GM18858 (cell line): Measurements from ENCODE around the gene ENKUR.
A peak's percentile ranks its signal among the peaks of the same experiment; 100 is the strongest.

ENCODE experiments used
- ATAC-seq: cut with Tn5 transposase; IDR thresholded peaks from one replicate; pipeline ENCODE4 v1.9.1; 2021; ENCODE audit not compliant: unreplicated experiment

Gene ENKUR

GRCh38 chr10:25015828-25016375, at the start of gene ENKUR:
Gene ENKUR, minus strand, starts transcription at chr10:25016158. Its CDS starts 222 bp downstream, at chr10:25015936.
- peak; percentile 46 for ATAC-seq

- no peak for ATAC-seq
Measured at GRCh38 chr10:25064401-25064800, 48.4 kb upstream of the ENKUR start.

GRCh38 chr10:25063644-25064043, 47.7 kb upstream of the ENKUR start:
- no peak for ATAC-seq

- no peak for ATAC-seq
Measured at GRCh38 chr10:25063157-25063556, 47.2 kb upstream of the ENKUR start.

- no peak for ATAC-seq
Measured at GRCh38 chr10:25061711-25062449, 45.9 kb upstream of the ENKUR start.

- ATAC-seq = no peak
Measured at GRCh38 chr10:25061125-25061524, 45.2 kb upstream of the ENKUR start.

- ATAC-seq = no peak
Measured at GRCh38 chr10:25059990-25060389, 44.0 kb upstream of the ENKUR start.

- ATAC-seq = no peak
Measured at GRCh38 chr10:25057886-25058285, 41.9 kb upstream of the ENKUR start.

GRCh38 chr10:25056726-25057125, 40.8 kb upstream of the ENKUR start:
- ATAC-seq = no peak

GRCh38 chr10:25052012-25052411, 36.1 kb upstream of the ENKUR start:
- ATAC-seq = no peak

GRCh38 chr10:25050402-25050801, 34.4 kb upstream of the ENKUR start:
- ATAC-seq = no peak

GRCh38 chr10:25049966-25050365, 34.0 kb upstream of the ENKUR start:
- ATAC-seq = no peak

GRCh38 chr10:25048450-25048849, 32.5 kb upstream of the ENKUR start:
- ATAC-seq = no peak

GRCh38 chr10:25047591-25048301, 31.8 kb upstream of the ENKUR start:
- no peak for ATAC-seq

- no peak for ATAC-seq
Measured at GRCh38 chr10:25047088-25047487, 31.1 kb upstream of the ENKUR start.

- ATAC-seq = no peak
Measured at GRCh38 chr10:25046641-25047040, 30.7 kb upstream of the ENKUR start.

GRCh38 chr10:25039531-25039930, 23.6 kb upstream of the ENKUR start:
- ATAC-seq = no peak

GRCh38 chr10:25038325-25038724, 22.4 kb upstream of the ENKUR start:
- ATAC-seq = no peak

- peak; percentile 75 for ATAC-seq
Measured at GRCh38 chr10:25036381-25036780, 20.4 kb upstream of the ENKUR start.

GRCh38 chr10:25029519-25029918, 13.6 kb upstream of the ENKUR start:
- ATAC-seq = no peak

- no peak for ATAC-seq
Measured at GRCh38 chr10:25028711-25029110, 12.8 kb upstream of the ENKUR start.

GRCh38 chr10:25026463-25026862, 10.5 kb upstream of the ENKUR start:
- ATAC-seq = no peak
